IMR-90 (cell line): Measurements from ENCODE around the gene PSMD11. TPM values are rescaled to one million over a fixed set of nuclear protein-coding genes. Genes with fewer than 3 reads are reported as not detected.

Experiments used
- ATAC-seq: fragments of 200-7000 bp; cut with Tn5 transposase; 2 replicates; pipeline ENCODE4 v1.9.1; 2020; ENCODE audit warnings: low read depth, mild to moderate bottlenecking, moderate library complexity
- BruUV-seq: library from RNA; stranded (reverse); fragments of 400-500 nt; replicated peaks from 2 replicates; lab custom pipeline; 2021; lab: Mats Ljungman, UMichigan
- CTCF ChIA-PET: fragments of 300-600 bp; formaldehyde crosslinking; extraction: SDS; loops from one replicate; lab custom pipeline; 2021; ENCODE audit warnings: antibody characterized with exemption; lab: Yijun Ruan, JAX
- POLR2A ChIA-PET: fragments of 300-600 bp; sonication (Branson Sonifier 250); formaldehyde crosslinking; loops from one replicate; lab custom pipeline; 2022; ENCODE audit warnings: antibody characterized with exemption; ENCODE audit not compliant: unreplicated experiment; lab: Charles Lee
- DNase-seq: peaks from one replicate; pipeline ENCODE4 v3.0.0; 2013
- H2AFZ ChIP-seq: replicated peaks from 2 replicates; pipeline ENCODE3; 2013; ENCODE audit warnings: low read length, mild to moderate bottlenecking; ENCODE audit not compliant: poor library complexity
- H2AK5ac ChIP-seq: 2 replicates; pipeline ENCODE4 v1.6.1; 2013; ENCODE audit warnings: low read depth, low read length, inconsistent platforms
- H2AK9ac ChIP-seq: replicated peaks from 2 replicates; pipeline ENCODE3; 2013; ENCODE audit warnings: mild to moderate bottlenecking, low read depth, low read length, moderate library complexity; ENCODE audit not compliant: poor library complexity
- H2BK120ac ChIP-seq: 2 replicates; pipeline ENCODE4 v1.6.1; 2013; ENCODE audit warnings: low read depth, low read length, inconsistent platforms
- H2BK15ac ChIP-seq: 3 replicates; pipeline ENCODE4 v1.6.1; 2013; ENCODE audit warnings: low read depth, low read length, inconsistent platforms
- H2BK20ac ChIP-seq: 2 replicates; pipeline ENCODE4 v1.6.1; 2013; ENCODE audit warnings: low read depth, mild to moderate bottlenecking, inconsistent platforms, low read length, moderate library complexity
- H2BK5ac ChIP-seq: 2 replicates; pipeline ENCODE4 v1.6.1; 2013; ENCODE audit warnings: mild to moderate bottlenecking, low read depth, low read length, inconsistent platforms; ENCODE audit not compliant: poor library complexity, severe bottlenecking
- H3K14ac ChIP-seq: replicated peaks from 2 replicates; pipeline ENCODE4 v1.6.1; 2013; ENCODE audit warnings: low read depth, low read length, inconsistent platforms
- H3K18ac ChIP-seq: 2 replicates; pipeline ENCODE4 v1.6.1; 2013; ENCODE audit warnings: low read depth, low read length, control low read depth
- H3K23ac ChIP-seq: 2 replicates; pipeline ENCODE4 v1.6.1; 2013; ENCODE audit warnings: low read depth, low read length, inconsistent platforms
- H3K27ac ChIP-seq: 2 replicates; pipeline ENCODE4 v1.5.1; 2013; ENCODE audit warnings: mild to moderate bottlenecking, control low read depth, low read length; ENCODE audit not compliant: insufficient read depth
- H3K27me3 ChIP-seq: 2 replicates; pipeline ENCODE4 v1.6.1; 2013; ENCODE audit warnings: low read length; ENCODE audit not compliant: control insufficient read depth, insufficient read depth
- H3K36me3 ChIP-seq: 2 replicates; pipeline ENCODE4 v1.6.1; 2013; ENCODE audit warnings: low read length, mixed read lengths; ENCODE audit not compliant: control insufficient read depth, insufficient read depth
- H3K4ac ChIP-seq: 2 replicates; pipeline ENCODE4 v1.6.1; 2013; ENCODE audit warnings: low read depth, low read length, inconsistent platforms
- H3K4me1 ChIP-seq: 2 replicates; pipeline ENCODE4 v1.6.1; 2013; ENCODE audit warnings: low read length, mixed read lengths; ENCODE audit not compliant: control insufficient read depth, insufficient read depth
- H3K4me2 ChIP-seq: 2 replicates; pipeline ENCODE4 v1.6.1; 2013; ENCODE audit warnings: low read depth, mild to moderate bottlenecking, control low read depth, low read length, moderate library complexity
- H3K4me3 ChIP-seq: 2 replicates; pipeline ENCODE4 v1.5.1; 2013; ENCODE audit warnings: low read depth, mild to moderate bottlenecking, control low read depth, low read length, moderate library complexity; ENCODE audit not compliant: insufficient read depth
- H3K56ac ChIP-seq: 2 replicates; pipeline ENCODE4 v1.6.1; 2013; ENCODE audit warnings: low read length, inconsistent platforms; ENCODE audit not compliant: insufficient read depth; ENCODE audit errors: extremely low read depth
- H3K79me1 ChIP-seq, 2 experiments: 2 replicates each; pipeline ENCODE4 v1.6.1; 2013; ENCODE audit warnings: low read length in 2 of 2, inconsistent platforms in 1 of 2, low read depth in 1 of 2
- H3K9ac ChIP-seq: 2 replicates; pipeline ENCODE4 v1.6.1; 2013; ENCODE audit warnings: low read depth, low read length, control low read depth
- H3K9me1 ChIP-seq: 2 replicates; pipeline ENCODE4 v1.6.1; 2013; ENCODE audit warnings: low read length, inconsistent platforms; ENCODE audit not compliant: insufficient read depth
- H3K9me3 ChIP-seq: 2 replicates; pipeline ENCODE4 v1.6.1; 2013; ENCODE audit warnings: low read length; ENCODE audit not compliant: control insufficient read depth, insufficient read depth
- H4K20me1 ChIP-seq: 2 replicates; pipeline ENCODE4 v1.6.1; 2013; ENCODE audit warnings: low read length, inconsistent platforms; ENCODE audit not compliant: insufficient read depth
- H4K5ac ChIP-seq: 2 replicates; pipeline ENCODE4 v1.6.1; 2013; ENCODE audit warnings: mild to moderate bottlenecking, low read depth, low read length, control low read depth
- H4K8ac ChIP-seq, 2 experiments: 2 replicates each; pipeline ENCODE4 v1.6.1; 2013; ENCODE audit warnings: low read depth in 2 of 2, low read length in 2 of 2, control low read depth in 1 of 2, inconsistent platforms in 1 of 2
- H4K91ac ChIP-seq: 2 replicates; pipeline ENCODE4 v1.6.1; 2013; ENCODE audit warnings: low read depth, low read length, inconsistent platforms; ENCODE audit not compliant: insufficient read depth
- CHD1 ChIP-seq: IDR thresholded peaks from 2 replicates; pipeline ENCODE4 v1.6.1; 2012; ENCODE audit warnings: low read depth, low read length, improper control_type of control experiment
- FOS ChIP-seq: fragments of 150-350 bp; IDR thresholded peaks from 2 replicates; pipeline ENCODE4 v1.6.1; 2016; ENCODE audit warnings: low read depth, low read length
- POLR2A ChIP-seq: IDR thresholded peaks from 2 replicates; pipeline ENCODE4 v1.6.1; 2012; ENCODE audit warnings: mild to moderate bottlenecking, low read depth, low read length
- RFX5 ChIP-seq: IDR thresholded peaks from 2 replicates; pipeline ENCODE4 v1.8.0; 2012; ENCODE audit warnings: low read depth, mild to moderate bottlenecking, low read length, moderate library complexity
- SMC3 ChIP-seq: fragments of 150-350 bp; IDR thresholded peaks from 2 replicates; pipeline ENCODE4 v1.6.1; 2016; ENCODE audit warnings: low read depth, mild to moderate bottlenecking, antibody characterized with exemption, low read length, moderate library complexity
- WGBS, 2 experiments: methylation state at CpG; one replicate each; pipeline versions ENCODE4 v1.1.5 to v1.1.7; 2013; ENCODE audit warnings: missing lambda C conversion rate in 2 of 2; ENCODE audit not compliant: insufficient read length in 1 of 2; ENCODE audit errors: extremely low coverage in 2 of 2; 5-methylcytosine and 5-hydroxymethylcytosine counted together
- dilution Hi-C: fragments of 300-500 bp; cut with HindIII; formaldehyde crosslinking; loops from one replicate; pipeline ENCODE4 v1.14.3; 2018; ENCODE audit warnings: low sequenced_read_pairs; ENCODE audit not compliant: unreplicated experiment
- in situ Hi-C: fragments of 300-500 bp; cut with MboI; formaldehyde crosslinking; loops from 3 replicates; pipeline ENCODE4 v1.14.3; 2019; ENCODE audit warnings: low sequenced_read_pairs, inconsistent platforms, mixed read lengths
- intact Hi-C: fragments of 100-400 bp; cut with micrococcal nuclease; formaldehyde crosslinking; loops from 2 replicates; pipeline ENCODE4 v1.10.0; 2022
- polyA plus RNA-seq, 3 experiments: library from polyadenylated mRNA; depleted of rRNA; stranded (reverse); fragments of >200 nt; gene quantifications; 2 replicates each; pipeline ENCODE4 v1.2.3, GENCODE V29; 2012; ENCODE audit warnings: low replicate concordance in 1 of 3
- total RNA-seq: library from RNA; depleted of rRNA; stranded (reverse); fragments of >200 nt; gene quantifications from 2 replicates; pipeline ENCODE4 v1.2.3, GENCODE V29; 2012
- TF ChIP-seq, protein P1 (sequence below): fragments of 150-350 bp; IDR thresholded peaks from 2 replicates; pipeline ENCODE4 v1.6.1; 2016; ENCODE audit warnings: low read depth, mild to moderate bottlenecking, low read length, moderate library complexity, borderline replicate concordance
- TF ChIP-seq, protein P2 (sequence below): fragments of 150-350 bp; IDR thresholded peaks from 2 replicates; pipeline ENCODE4 v1.6.1; 2017; ENCODE audit warnings: mild to moderate bottlenecking, antibody characterized with exemption, low read length, low read depth

Gene PSMD11
- total and polyA plus RNA-seq, 2 of the 4 experiments (the other 2 are of a cell fraction) = 64.7 to 85.9 TPM

DNA sequence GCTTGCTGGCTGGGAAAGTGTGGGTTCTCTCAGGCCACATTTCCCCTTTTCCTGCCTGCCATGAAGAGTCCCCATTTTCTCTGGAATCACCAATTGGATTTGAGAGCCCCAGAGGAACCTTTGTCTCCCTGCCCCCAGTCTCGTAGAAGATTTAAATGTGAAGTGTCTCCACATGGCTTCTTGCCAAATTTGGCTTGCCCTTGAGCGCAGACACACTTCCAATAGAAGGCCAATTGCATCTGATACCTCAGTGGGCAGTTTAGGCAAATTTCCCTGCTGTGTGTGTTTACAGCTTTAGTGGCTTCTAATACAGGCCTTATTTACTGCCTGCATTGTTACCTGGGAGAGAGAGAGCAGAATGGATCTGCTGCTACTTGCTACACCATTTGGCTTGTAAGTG is 72.1 kb downstream of the PSMD11 start:
- CTCF ChIA-PET = no interaction called here
- BruUV-seq = no TSS peak
- H3K4ac ChIP-seq = no peak overlapping the region

More for the DNA sequence above, 72.1 kb downstream of the PSMD11 start:
- Histone ChIP-seq H4K20me1 (no peaks in the 10 kb centered on the region), H4K8ac (no peak overlapping the region), H3K9me1 (peaks cover 2% of the 10 kb centered on the region; the same call in 1 of the 2 replicates), H2BK120ac (no peak overlapping the region), H3K4me3 (no peak overlapping the region), H2BK5ac (no peak overlapping the region), H3K14ac (no peak overlapping the region), H3K9me3 (no peaks in the 10 kb centered on the region), H2BK20ac (no peak overlapping the region), H4K91ac (no peak overlapping the region), H3K56ac (no peak overlapping the region), H3K9ac (no peak overlapping the region), H2AK5ac (no peak overlapping the region), H2AK9ac (no peak overlapping the region), H3K23ac (no peak overlapping the region), H2BK15ac (no peak overlapping the region), H4K5ac (no peak overlapping the region), H3K36me3 (no peaks in the 10 kb centered on the region), H3K18ac (no peak overlapping the region), H3K27ac (no peak overlapping the region), H2AFZ (no peak overlapping the region), H3K4me1 (no peaks in the 10 kb centered on the region; the same call in 1 of the 2 replicates), H3K79me1 (no peaks in the 10 kb centered on the region), H3K27me3 (peaks cover 27% of the 10 kb centered on the region), H3K4me2 (no peak overlapping the region)
- intact Hi-C loops = no loop called here
- no peak for TF ChIP-seq RFX5
- TF ChIP-seq CHD1 = no peak
- TF ChIP-seq, protein P1, sequence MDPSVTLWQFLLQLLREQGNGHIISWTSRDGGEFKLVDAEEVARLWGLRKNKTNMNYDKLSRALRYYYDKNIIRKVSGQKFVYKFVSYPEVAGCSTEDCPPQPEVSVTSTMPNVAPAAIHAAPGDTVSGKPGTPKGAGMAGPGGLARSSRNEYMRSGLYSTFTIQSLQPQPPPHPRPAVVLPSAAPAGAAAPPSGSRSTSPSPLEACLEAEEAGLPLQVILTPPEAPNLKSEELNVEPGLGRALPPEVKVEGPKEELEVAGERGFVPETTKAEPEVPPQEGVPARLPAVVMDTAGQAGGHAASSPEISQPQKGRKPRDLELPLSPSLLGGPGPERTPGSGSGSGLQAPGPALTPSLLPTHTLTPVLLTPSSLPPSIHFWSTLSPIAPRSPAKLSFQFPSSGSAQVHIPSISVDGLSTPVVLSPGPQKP = no peak
- TF ChIP-seq, protein P2, sequence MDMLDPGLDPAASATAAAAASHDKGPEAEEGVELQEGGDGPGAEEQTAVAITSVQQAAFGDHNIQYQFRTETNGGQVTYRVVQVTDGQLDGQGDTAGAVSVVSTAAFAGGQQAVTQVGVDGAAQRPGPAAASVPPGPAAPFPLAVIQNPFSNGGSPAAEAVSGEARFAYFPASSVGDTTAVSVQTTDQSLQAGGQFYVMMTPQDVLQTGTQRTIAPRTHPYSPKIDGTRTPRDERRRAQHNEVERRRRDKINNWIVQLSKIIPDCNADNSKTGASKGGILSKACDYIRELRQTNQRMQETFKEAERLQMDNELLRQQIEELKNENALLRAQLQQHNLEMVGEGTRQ = no peak
- no peak for TF ChIP-seq POLR2A
- TF ChIP-seq SMC3 = no peak
- no peak for TF ChIP-seq FOS
- no peak for ATAC-seq
- WGBS, 2 experiments = no CpG with 5 or more reads among the region's 2 CpGs
- dilution Hi-C loops = no loop called here
- DNase-seq = no peak
- in situ Hi-C loops = no loop called here
- POLR2A ChIA-PET = no interaction called here
